ENCODE results near the gene DPYSL5. TPM values are rescaled to one million over a fixed set of nuclear protein-coding genes. Genes with fewer than 3 reads are reported as not detected.

DPYSL5 gene
- total RNA-seq, 1 donor from 2014 or later: 2.8 TPM

DNA sequence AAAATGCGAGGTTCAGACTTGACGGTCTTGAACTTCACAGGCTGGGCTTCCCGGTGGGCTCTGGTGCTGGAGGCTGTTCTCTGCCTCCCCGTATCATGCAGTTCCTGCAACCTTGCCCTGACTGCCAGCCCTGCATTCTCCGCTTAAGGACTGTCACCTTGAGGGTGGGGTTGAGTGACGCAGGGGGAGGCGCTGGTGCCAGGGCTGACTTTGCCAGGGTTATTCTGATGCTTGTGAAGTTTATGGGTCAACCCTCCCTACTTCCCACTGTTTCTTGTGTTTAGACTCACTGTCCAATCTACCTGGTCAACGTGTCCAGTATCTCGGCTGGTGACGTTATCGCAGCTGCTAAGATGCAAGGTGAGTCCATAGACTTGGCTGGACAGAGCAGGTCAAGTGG, 85.0 kb downstream of the DPYSL5 start:
- Mint-ChIP-seq H3K4me1 (no peaks in the 10 kb centered on the region), H3K36me3 (no peaks in the 10 kb centered on the region), H3K9me3 (no peaks in the 10 kb centered on the region), H3K27ac (no peak overlapping the region), H3K4me3 (no peak overlapping the region), H3K27me3 (ENCODE audit: low read depth) (peaks cover 7% of the 10 kb centered on the region)
- DNase-seq (ENCODE audit: low spot score in 2 of 2, unreplicated experiment in 2 of 2): peak in 1 of 2 experiments; percentile 31
- TF ChIP-seq CTCF (IDR thresholded peaks at IDR 0.05; ENCODE audit: unreplicated experiment): no peak

DNA sequence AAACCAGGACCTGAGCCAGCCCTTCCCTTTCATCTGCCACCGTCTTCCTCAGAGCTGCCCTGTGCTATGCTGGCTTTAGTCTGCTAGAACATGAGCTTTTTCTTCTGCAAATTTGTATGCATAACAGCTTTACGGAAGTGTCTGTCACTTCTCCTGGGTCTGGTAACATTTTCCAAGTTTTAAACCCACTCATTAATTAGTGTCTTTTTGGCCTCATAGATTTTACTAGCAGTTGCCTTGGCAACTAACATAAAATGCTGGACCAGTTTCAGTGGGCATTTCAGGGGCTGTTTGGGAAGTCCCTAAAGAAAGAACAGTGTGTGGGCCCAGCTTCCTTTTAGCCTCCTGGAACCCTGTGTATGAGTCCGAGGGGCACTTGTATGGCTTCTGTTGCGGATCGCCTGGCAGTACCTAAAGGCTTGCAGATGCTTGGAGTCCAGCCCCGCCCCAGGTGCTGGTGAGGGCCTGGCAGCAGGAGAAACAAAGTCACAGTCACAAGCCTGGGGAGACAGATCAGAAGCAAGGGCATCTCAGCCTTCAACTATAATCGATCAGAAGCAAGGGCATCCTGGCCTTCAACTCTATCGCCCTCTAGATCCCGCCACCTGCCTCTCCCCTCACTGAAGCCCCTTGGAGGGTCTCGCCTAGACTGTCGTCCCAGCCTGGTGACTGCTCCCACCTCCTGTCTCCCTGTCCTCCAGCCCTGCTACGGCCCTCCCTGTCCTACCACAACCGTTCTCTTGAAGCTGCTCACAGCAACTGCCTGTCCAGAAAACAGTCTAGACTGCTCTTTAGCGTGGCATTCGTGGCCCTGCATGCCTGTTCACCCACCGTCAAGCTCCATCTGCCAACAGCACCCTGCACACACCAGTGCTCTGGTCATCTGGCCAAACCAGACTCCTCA, 85.8 kb downstream of the DPYSL5 start:
- DNase-seq (ENCODE audit: low spot score in 2 of 2, unreplicated experiment in 2 of 2): peak in 1 of 2 experiments; percentile 34
- Mint-ChIP-seq H3K36me3 (no peaks in the 10 kb centered on the region), H3K9me3 (no peaks in the 10 kb centered on the region), H3K27ac (no peak overlapping the region), H3K27me3 (ENCODE audit: low read depth) (peaks cover 7% of the 10 kb centered on the region), H3K4me3 (no peak overlapping the region), H3K4me1 (no peaks in the 10 kb centered on the region)
- TF ChIP-seq CTCF (IDR thresholded peaks at IDR 0.05; ENCODE audit: unreplicated experiment): no peak

DNA sequence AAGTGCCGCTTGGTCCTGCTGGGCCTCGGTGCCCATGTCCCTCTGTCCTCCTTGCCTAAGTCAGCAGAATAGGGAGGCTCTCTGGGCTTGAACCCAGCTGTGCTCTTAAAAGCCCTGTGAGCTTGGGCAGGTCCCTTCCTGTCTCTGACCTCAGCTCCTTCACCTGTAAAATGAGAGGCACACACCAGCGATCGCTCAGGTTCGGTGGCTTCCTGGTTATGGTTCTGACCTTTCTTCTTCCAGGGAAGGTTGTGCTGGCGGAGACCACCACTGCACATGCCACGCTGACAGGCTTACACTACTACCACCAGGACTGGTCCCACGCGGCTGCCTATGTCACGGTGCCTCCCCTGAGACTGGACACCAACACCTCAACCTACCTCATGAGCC, 86.4 kb downstream of the DPYSL5 start:
- H3K36me3 Mint-ChIP-seq: no peaks in the 10 kb centered on the region
- DNase-seq (ENCODE audit: low spot score in 2 of 2, unreplicated experiment in 2 of 2): no peak
- H3K27me3 Mint-ChIP-seq (ENCODE audit: low read depth): peaks cover 7% of the 10 kb centered on the region
- no peaks in the 10 kb centered on the region for H3K4me1 Mint-ChIP-seq
- H3K4me3 Mint-ChIP-seq: no peak overlapping the region
- TF ChIP-seq CTCF (IDR thresholded peaks at IDR 0.05; ENCODE audit: unreplicated experiment): no peak
- H3K9me3 Mint-ChIP-seq: no peaks in the 10 kb centered on the region
- H3K27ac Mint-ChIP-seq: no peak overlapping the region

GRCh38 chr2:26934985-26935384, 87.1 kb downstream of the DPYSL5 start:
- no peaks in the 10 kb centered on the region for H3K36me3 Mint-ChIP-seq
- no peaks in the 10 kb centered on the region for H3K9me3 Mint-ChIP-seq
- DNase-seq (ENCODE audit: low spot score in 2 of 2, unreplicated experiment in 2 of 2): peak in 1 of 2 experiments; percentile 3
- TF ChIP-seq CTCF (IDR thresholded peaks at IDR 0.05; ENCODE audit: unreplicated experiment): no peak
- H3K4me1 Mint-ChIP-seq: no peaks in the 10 kb centered on the region
- no peak overlapping the region for H3K27ac Mint-ChIP-seq
- peaks cover 7% of the 10 kb centered on the region for H3K27me3 Mint-ChIP-seq (ENCODE audit: low read depth)
- no peak overlapping the region for H3K4me3 Mint-ChIP-seq

- H3K9me3 Mint-ChIP-seq: no peaks in the 10 kb centered on the region
- H3K4me3 Mint-ChIP-seq: no peak overlapping the region
- no peak for TF ChIP-seq CTCF (IDR thresholded peaks at IDR 0.05; ENCODE audit: unreplicated experiment)
- peaks cover 7% of the 10 kb centered on the region for H3K27me3 Mint-ChIP-seq (ENCODE audit: low read depth)
- H3K27ac Mint-ChIP-seq: no peak overlapping the region
- no peaks in the 10 kb centered on the region for H3K4me1 Mint-ChIP-seq
- no peak for DNase-seq (ENCODE audit: low spot score in 2 of 2, unreplicated experiment in 2 of 2)
- H3K36me3 Mint-ChIP-seq: no peaks in the 10 kb centered on the region
Observed at GRCh38 chr2:26936855-26937254, 88.9 kb downstream of the DPYSL5 start.
